ENCODE measurements around the gene DCP1A.
A peak's percentile ranks its signal among the peaks of the same experiment; 100 is the strongest.

DCP1A gene

GRCh38 chr3:53238051-53238850, 109.1 kb downstream of the DCP1A start:
- H3K4me2 ChIP-seq (ENCODE audit: low read length), result no peak overlapping the region
- no peak overlapping the region for H3K27ac ChIP-seq (ENCODE audit: low read length)
- H3K79me2 ChIP-seq (ENCODE audit: low read length), result peaks cover 38% of the 10 kb centered on the region
- H3K27me3 ChIP-seq (ENCODE audit: low read depth, low read length), result no peaks in the 10 kb centered on the region
- H3K9me3 ChIP-seq (ENCODE audit: insufficient read depth, low read length), result no peaks in the 10 kb centered on the region
- peaks cover 66% of the 10 kb centered on the region for H3K36me3 ChIP-seq (replicated peaks; ENCODE audit: low read depth, low read length)
- H3K4me1 ChIP-seq (ENCODE audit: low read length), result no peaks in the 10 kb centered on the region
- H3K9ac ChIP-seq (ENCODE audit: low read length), result no peak overlapping the region
- H4K20me1 ChIP-seq (ENCODE audit: insufficient read depth, low read length), result peaks cover 33% of the 10 kb centered on the region
- H3K4me3 ChIP-seq (ENCODE audit: low read length), result no peak overlapping the region
- TF ChIP-seq CTCF (IDR thresholded peaks at IDR 0.05; ENCODE audit: low read depth, low read length) (no peak), EZH2phosphoT487 (IDR thresholded peaks at IDR 0.05; ENCODE audit: low read depth) (no peak)
- H2AFZ ChIP-seq (ENCODE audit: low read depth, low read length), result no peak overlapping the region

- Histone ChIP-seq H4K20me1 (ENCODE audit: insufficient read depth, low read length) (peaks cover 14% of the 10 kb centered on the region), H3K4me2 (ENCODE audit: low read length) (no peak overlapping the region)
- no peak for TF ChIP-seq CTCF (IDR thresholded peaks at IDR 0.05; ENCODE audit: low read depth, low read length)
- no peak for TF ChIP-seq EZH2phosphoT487 (IDR thresholded peaks at IDR 0.05; ENCODE audit: low read depth)
Observed at GRCh38 chr3:53236112-53236841, 111.1 kb downstream of the DCP1A start.

GRCh38 chr3:53235545-53235944, 111.8 kb downstream of the DCP1A start:
- no peak overlapping the region for H3K4me2 ChIP-seq (ENCODE audit: low read length)
- TF ChIP-seq CTCF (IDR thresholded peaks at IDR 0.05; ENCODE audit: low read depth, low read length) (no peak), EZH2phosphoT487 (IDR thresholded peaks at IDR 0.05; ENCODE audit: low read depth) (no peak)
- no peak overlapping the region for H3K9ac ChIP-seq (ENCODE audit: low read length)
- H3K79me2 ChIP-seq (ENCODE audit: low read length), result peaks cover 11% of the 10 kb centered on the region; the same call in 1 of the 2 replicates
- peaks cover 72% of the 10 kb centered on the region for H3K36me3 ChIP-seq (replicated peaks; ENCODE audit: low read depth, low read length)
- H3K27me3 ChIP-seq (ENCODE audit: low read depth, low read length), result no peaks in the 10 kb centered on the region
- H3K4me1 ChIP-seq (ENCODE audit: low read length), result no peaks in the 10 kb centered on the region
- no peak overlapping the region for H3K27ac ChIP-seq (ENCODE audit: low read length)
- H2AFZ ChIP-seq (ENCODE audit: low read depth, low read length), result no peak overlapping the region
- H4K20me1 ChIP-seq (ENCODE audit: insufficient read depth, low read length), result peaks cover 8% of the 10 kb centered on the region; the same call in 1 of the 2 replicates
- H3K9me3 ChIP-seq (ENCODE audit: insufficient read depth, low read length), result no peaks in the 10 kb centered on the region
- H3K4me3 ChIP-seq (ENCODE audit: low read length), result no peak overlapping the region

More at GRCh38 chr3:53236112-53236841, 111.1 kb downstream of the DCP1A start:
- Histone ChIP-seq H2AFZ (ENCODE audit: low read depth, low read length) (no peak overlapping the region), H3K27me3 (ENCODE audit: low read depth, low read length) (no peaks in the 10 kb centered on the region), H3K27ac (ENCODE audit: low read length) (peak overlapping the region; percentile 17), H3K9ac (ENCODE audit: low read length) (no peak overlapping the region), H3K4me1 (ENCODE audit: low read length) (no peaks in the 10 kb centered on the region), H3K79me2 (ENCODE audit: low read length) (peaks cover 18% of the 10 kb centered on the region; the same call in 1 of the 2 replicates), H3K9me3 (ENCODE audit: insufficient read depth, low read length) (no peaks in the 10 kb centered on the region), H3K4me3 (ENCODE audit: low read length) (no peak overlapping the region), H3K36me3 (replicated peaks; ENCODE audit: low read depth, low read length) (peaks cover 73% of the 10 kb centered on the region)

- H3K9ac ChIP-seq (ENCODE audit: low read length), result no peak overlapping the region
- no peaks in the 10 kb centered on the region for H3K27me3 ChIP-seq (ENCODE audit: low read depth, low read length)
- peaks cover 72% of the 10 kb centered on the region for H3K36me3 ChIP-seq (replicated peaks; ENCODE audit: low read depth, low read length)
- TF ChIP-seq CTCF (IDR thresholded peaks at IDR 0.05; ENCODE audit: low read depth, low read length) (no peak), EZH2phosphoT487 (IDR thresholded peaks at IDR 0.05; ENCODE audit: low read depth) (no peak)
- H2AFZ ChIP-seq (ENCODE audit: low read depth, low read length), result no peak overlapping the region
- H3K4me2 ChIP-seq (ENCODE audit: low read length), result no peak overlapping the region
- H3K9me3 ChIP-seq (ENCODE audit: insufficient read depth, low read length), result no peaks in the 10 kb centered on the region
- peaks cover 9% of the 10 kb centered on the region; the same call in 1 of the 2 replicates for H3K79me2 ChIP-seq (ENCODE audit: low read length)
- H3K4me1 ChIP-seq (ENCODE audit: low read length), result no peaks in the 10 kb centered on the region
- no peak overlapping the region for H3K4me3 ChIP-seq (ENCODE audit: low read length)
- H4K20me1 ChIP-seq (ENCODE audit: insufficient read depth, low read length), result peaks cover 5% of the 10 kb centered on the region
- H3K27ac ChIP-seq (ENCODE audit: low read length), result no peak overlapping the region
Observed at GRCh38 chr3:53234841-53235232, 112.5 kb downstream of the DCP1A start.
